Keratinocyte (primary cell): ENCODE measurements around the gene CPLANE2. TPM values are rescaled to one million over a fixed set of nuclear protein-coding genes. Genes with fewer than 3 reads are reported as not detected.

Experiments used
- DNase-seq: peaks from one replicate; pipeline ENCODE4 v3.0.0-alpha.2; 2011; ENCODE audit warnings: low read depth, missing footprints, low spot score
- FAIRE-seq: peaks from 2 replicates; lab custom pipeline; 2011; peaks lifted over from hg19 to GRCh38; lab: Jason Lieb, UNC
- H2AFZ ChIP-seq: 2 replicates; pipeline ENCODE4 v1.6.0; 2012; ENCODE audit warnings: low read length, control low read depth, inconsistent platforms; ENCODE audit not compliant: control insufficient read depth
- H3K27ac ChIP-seq: 2 replicates; pipeline ENCODE4 v1.5.1; 2011; ENCODE audit warnings: low read length; ENCODE audit not compliant: control insufficient read depth, insufficient read depth
- H3K27me3 ChIP-seq: 3 replicates; pipeline ENCODE4 v1.6.0; 2011; ENCODE audit warnings: low read length; ENCODE audit not compliant: control insufficient read depth, insufficient read depth; ENCODE audit errors: extremely low read depth
- H3K36me3 ChIP-seq, 2 experiments: 2 replicates in 1 of 2; 3 replicates in 1 of 2; pipeline ENCODE4 v1.5.1; 2011; ENCODE audit warnings: low read length in 2 of 2, mild to moderate bottlenecking in 1 of 2; ENCODE audit not compliant: control insufficient read depth in 2 of 2, insufficient read depth in 2 of 2; ENCODE audit errors: extremely low read depth in 1 of 2
- H3K4me1 ChIP-seq: 3 replicates; pipeline ENCODE4 v1.5.1; 2011; ENCODE audit warnings: low read length; ENCODE audit not compliant: control insufficient read depth, insufficient read depth; ENCODE audit errors: extremely low read depth
- H3K4me2 ChIP-seq: 3 replicates; pipeline ENCODE4 v1.6.0; 2011; ENCODE audit warnings: low read depth, low read length; ENCODE audit not compliant: control insufficient read depth, insufficient read depth; ENCODE audit errors: extremely low read depth
- H3K4me3 ChIP-seq, 3 experiments: fragments of 200-600 bp in 1 of 3; sonication (generic) in 1 of 3; 2 replicates in 2 of 3; 3 replicates in 1 of 3; pipeline ENCODE4 v1.5.1; 2011 to 2016; ENCODE audit warnings: low read length in 3 of 3, mild to moderate bottlenecking in 3 of 3, control low read depth in 2 of 3, inconsistent platforms in 1 of 3, low read depth in 1 of 3, mixed read lengths in 1 of 3, mixed run types in 1 of 3, moderate library complexity in 1 of 3; ENCODE audit not compliant: control insufficient read depth in 2 of 3, insufficient read depth in 2 of 3; ENCODE audit errors: extremely low read depth in 1 of 3
- H3K79me2 ChIP-seq: 2 replicates; pipeline ENCODE4 v1.6.0; 2012; ENCODE audit warnings: low read length; ENCODE audit not compliant: control insufficient read depth, insufficient read depth
- H3K9ac ChIP-seq: 3 replicates; pipeline ENCODE4 v1.6.0; 2011; ENCODE audit warnings: low read length; ENCODE audit not compliant: control insufficient read depth, insufficient read depth; ENCODE audit errors: extremely low read depth
- H3K9me1 ChIP-seq: 3 replicates; pipeline ENCODE4 v1.6.0; 2011; ENCODE audit warnings: low read length; ENCODE audit not compliant: control insufficient read depth, insufficient read depth; ENCODE audit errors: extremely low read depth
- H3K9me3 ChIP-seq: 2 replicates; pipeline ENCODE4 v1.5.1; 2012; ENCODE audit warnings: low read depth, low read length; ENCODE audit not compliant: control insufficient read depth
- H4K20me1 ChIP-seq: 3 replicates; pipeline ENCODE4 v1.6.0; 2011; ENCODE audit warnings: low read length; ENCODE audit not compliant: control insufficient read depth, insufficient read depth; ENCODE audit errors: extremely low read depth
- EZH2 ChIP-seq: IDR thresholded peaks from one replicate; pipeline ENCODE4 v1.6.1; 2012; ENCODE audit warnings: inconsistent platforms, mild to moderate bottlenecking, low read length, moderate library complexity
- dilution Hi-C: fragments of 300-500 bp; cut with MboI; formaldehyde crosslinking; loops from one replicate; pipeline ENCODE4 v1.7.0; 2020; ENCODE audit warnings: low sequenced_read_pairs; ENCODE audit not compliant: extremely low pct_ligation_motif_present
- polyA plus RNA-seq, 5 experiments: library from polyadenylated mRNA; depleted of rRNA in 3 of 5; stranded (reverse) in 3 of 5; stranded (forward) in 1 of 5; unstranded in 1 of 5; fragments of >200 nt; gene quantifications; 1 replicate in 1 of 5; 2 replicates in 3 of 5; 3 replicates in 1 of 5; pipeline versions ENCODE4 v1.2.1 to v1.2.3, GENCODE V29; 2011 to 2012; ENCODE audit warnings: missing spikeins in 2 of 5, low read depth in 1 of 5, low replicate concordance in 1 of 5
- TF ChIP-seq, protein P1 (sequence below), 3 experiments: IDR thresholded peaks in 1 of 3; conservative IDR thresholded peaks in 1 of 3; optimal IDR thresholded peaks in 1 of 3; 2 replicates in 2 of 3; 3 replicates in 1 of 3; pipeline versions ENCODE3 to v1.5.1; 2011; ENCODE audit warnings: low read length in 3 of 3, mild to moderate bottlenecking in 3 of 3, moderate library complexity in 2 of 3, control low read depth in 1 of 3, inconsistent platforms in 1 of 3; ENCODE audit not compliant: insufficient read depth in 2 of 3; ENCODE audit errors: extremely low read depth in 1 of 3

CPLANE2 gene
- polyA plus RNA-seq, 1 donor (not counting 4 experiments of a cell fraction or from before 2014, with no cell fraction given), result 2.5 TPM

DNA sequence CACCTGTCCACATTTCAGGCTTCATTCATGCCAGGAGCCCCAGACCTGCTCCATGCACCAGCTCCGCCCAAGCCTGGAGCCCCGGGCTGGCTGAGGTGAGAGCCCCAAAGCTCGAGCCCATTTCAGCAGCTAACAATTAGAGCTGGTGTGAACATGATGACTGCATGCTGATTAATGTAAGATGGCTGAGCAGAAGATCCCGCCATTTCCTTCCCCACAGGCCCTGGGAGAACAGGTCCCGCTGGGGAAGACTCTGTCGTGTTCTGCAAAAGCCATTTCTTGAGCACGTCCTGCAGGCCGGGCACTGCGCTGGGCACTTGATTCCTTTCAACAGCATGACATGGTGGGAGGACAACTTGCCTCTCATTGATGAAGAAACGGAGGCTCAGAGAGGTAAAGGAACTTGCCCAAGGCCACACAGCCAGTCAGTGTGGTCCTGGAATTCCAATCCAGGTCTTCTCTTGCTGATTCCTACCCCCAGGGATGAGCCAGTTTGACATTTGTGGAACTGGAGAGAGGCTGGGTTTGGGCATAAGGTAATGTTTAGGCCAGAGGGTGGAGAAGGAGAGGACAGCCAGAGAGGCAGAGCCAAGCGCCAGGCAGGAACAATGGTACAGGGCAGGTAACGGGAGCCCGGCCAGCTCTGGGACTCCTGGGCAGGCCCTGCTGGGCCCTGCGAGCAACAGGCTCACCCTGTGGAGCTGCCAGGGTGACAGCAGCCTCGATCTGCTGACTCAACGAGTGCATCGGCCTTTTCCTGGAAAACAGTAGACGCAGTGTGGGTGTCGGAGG, 53.0 kb downstream of the CPLANE2 start:
- no peak for TF ChIP-seq EZH2
- TF ChIP-seq, protein P1, sequence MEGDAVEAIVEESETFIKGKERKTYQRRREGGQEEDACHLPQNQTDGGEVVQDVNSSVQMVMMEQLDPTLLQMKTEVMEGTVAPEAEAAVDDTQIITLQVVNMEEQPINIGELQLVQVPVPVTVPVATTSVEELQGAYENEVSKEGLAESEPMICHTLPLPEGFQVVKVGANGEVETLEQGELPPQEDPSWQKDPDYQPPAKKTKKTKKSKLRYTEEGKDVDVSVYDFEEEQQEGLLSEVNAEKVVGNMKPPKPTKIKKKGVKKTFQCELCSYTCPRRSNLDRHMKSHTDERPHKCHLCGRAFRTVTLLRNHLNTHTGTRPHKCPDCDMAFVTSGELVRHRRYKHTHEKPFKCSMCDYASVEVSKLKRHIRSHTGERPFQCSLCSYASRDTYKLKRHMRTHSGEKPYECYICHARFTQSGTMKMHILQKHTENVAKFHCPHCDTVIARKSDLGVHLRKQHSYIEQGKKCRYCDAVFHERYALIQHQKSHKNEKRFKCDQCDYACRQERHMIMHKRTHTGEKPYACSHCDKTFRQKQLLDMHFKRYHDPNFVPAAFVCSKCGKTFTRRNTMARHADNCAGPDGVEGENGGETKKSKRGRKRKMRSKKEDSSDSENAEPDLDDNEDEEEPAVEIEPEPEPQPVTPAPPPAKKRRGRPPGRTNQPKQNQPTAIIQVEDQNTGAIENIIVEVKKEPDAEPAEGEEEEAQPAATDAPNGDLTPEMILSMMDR (optimal IDR thresholded peaks at IDR 0.05 in 1 of 3, IDR thresholded peaks at IDR 0.05 in 1 of 3, conservative IDR thresholded peaks at IDR 0.05 in 1 of 3; ENCODE audit: extremely low read depth in 1 of 3, insufficient read depth in 2 of 3, low read length in 3 of 3), result no peak
- no peaks in the 10 kb centered on the region for H3K27me3 ChIP-seq
- FAIRE-seq (no peak), DNase-seq (no peak)
- H3K4me3 ChIP-seq, result no peak overlapping the region
- peak overlapping the region; percentile 33 for H3K27ac ChIP-seq
- H3K4me2 ChIP-seq, result peak overlapping the region; percentile 59
- H3K4me1 ChIP-seq, result peaks cover 56% of the 10 kb centered on the region
- no peaks in the 10 kb centered on the region for H4K20me1 ChIP-seq
- H3K9me1 ChIP-seq, result no peaks in the 10 kb centered on the region
- no peaks in the 10 kb centered on the region for H3K9me3 ChIP-seq
- no peaks in the 10 kb centered on the region for H3K36me3 ChIP-seq
- no peak overlapping the region for H2AFZ ChIP-seq
- H3K9ac ChIP-seq, result peak overlapping the region; percentile 18
- no peaks in the 10 kb centered on the region for H3K79me2 ChIP-seq
- dilution Hi-C loops, result no loop called here

DNA sequence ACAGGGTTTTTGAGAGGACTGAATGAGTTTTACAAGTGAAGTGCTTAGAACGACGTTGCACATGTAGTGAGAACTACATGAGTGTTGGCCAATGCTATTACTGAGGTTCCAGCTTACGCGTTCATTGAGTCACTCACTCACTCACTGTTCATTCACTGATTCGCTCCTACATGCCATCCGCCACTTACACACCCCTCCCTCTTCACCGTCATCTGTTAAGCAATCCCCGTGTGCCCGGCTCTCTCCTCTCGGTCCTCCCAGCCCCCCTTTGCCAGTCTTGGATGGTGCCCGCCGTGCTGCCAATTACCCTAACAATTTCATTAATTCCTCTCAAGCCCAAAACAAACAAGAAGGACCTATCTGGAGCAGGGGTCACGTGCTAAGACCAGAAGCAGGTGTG, 53.8 kb downstream of the CPLANE2 start:
- H3K27ac ChIP-seq, result peak overlapping the region; percentile 86
- peak overlapping the region; percentile 22 for H3K4me2 ChIP-seq
- H3K9ac ChIP-seq, result peak overlapping the region; percentile 12
- no peaks in the 10 kb centered on the region for H4K20me1 ChIP-seq
- no peaks in the 10 kb centered on the region for H3K9me1 ChIP-seq
- H3K4me1 ChIP-seq, result peaks cover 54% of the 10 kb centered on the region
- DNase-seq (no peak), FAIRE-seq (peak; percentile 86)
- no peaks in the 10 kb centered on the region for H3K79me2 ChIP-seq
- H3K27me3 ChIP-seq, result no peaks in the 10 kb centered on the region
- no peak overlapping the region for H3K4me3 ChIP-seq
- dilution Hi-C loops, result no loop called here
- H3K36me3 ChIP-seq, result no peaks in the 10 kb centered on the region
- TF ChIP-seq, protein P1 (optimal IDR thresholded peaks at IDR 0.05 in 1 of 3, IDR thresholded peaks at IDR 0.05 in 1 of 3, conservative IDR thresholded peaks at IDR 0.05 in 1 of 3; ENCODE audit: extremely low read depth in 1 of 3, insufficient read depth in 2 of 3, low read length in 3 of 3), result no peak
- TF ChIP-seq EZH2, result no peak
- H3K9me3 ChIP-seq, result no peaks in the 10 kb centered on the region
- H2AFZ ChIP-seq, result no peak overlapping the region
